ENCODE measurements around the gene ADAM10. TPM values are rescaled to one million over a fixed set of nuclear protein-coding genes. Genes with fewer than 3 reads are reported as not detected.

Gene ADAM10
- total RNA-seq, 2 experiments from 2014 or later = 61.9 to 103 TPM

DNA sequence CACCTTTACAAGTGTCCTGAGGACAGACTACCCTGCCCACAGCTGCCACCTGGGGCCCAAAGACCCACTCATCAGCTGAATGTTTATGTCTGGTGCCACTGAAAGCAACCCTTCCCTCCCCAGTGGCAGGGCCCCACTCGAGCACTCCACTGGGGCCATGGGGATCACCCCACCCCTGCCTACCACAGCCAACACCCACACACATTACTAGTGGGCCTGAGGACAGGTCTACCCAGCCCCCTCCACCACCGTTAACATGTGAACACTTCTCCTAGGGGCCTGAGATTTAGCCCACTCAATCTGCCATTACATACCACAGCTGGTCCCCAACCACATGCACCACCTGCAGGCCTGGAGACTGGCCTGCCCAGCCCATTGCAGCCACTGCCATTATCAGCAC lies 52.3 kb downstream of the ADAM10 start:
- intact Hi-C loops (cut with micrococcal nuclease; ENCODE audit: unreplicated experiment) = no loop called here
- no peak overlapping the region for H3K27ac ChIP-seq (ENCODE audit: low read depth, low read length, poor library complexity, severe bottlenecking)
- H3K4me1 ChIP-seq (ENCODE audit: insufficient read depth, low read length, poor library complexity, severe bottlenecking) = no peaks in the 10 kb centered on the region
- no peaks in the 10 kb centered on the region for H3K9me2 ChIP-seq (ENCODE audit: insufficient read depth, low read length)
- H4K20me1 ChIP-seq (ENCODE audit: insufficient read depth, low read length) = no peaks in the 10 kb centered on the region
- H3K9me3 ChIP-seq (ENCODE audit: low read length) = peaks cover 37% of the 10 kb centered on the region; the same call in 1 of the 2 replicates
- H3K36me3 ChIP-seq (ENCODE audit: insufficient read depth, low read length) = peaks cover 47% of the 10 kb centered on the region
- ChIA-PET CTCF (ENCODE audit: unreplicated experiment) (no interaction called here), POLR2A (no interaction called here)
- BruUV-seq (replicated peaks) = no TSS peak
- H2AFZ ChIP-seq (ENCODE audit: low read length) = no peak overlapping the region
- H3K4me2 ChIP-seq (ENCODE audit: low read length) = no peak overlapping the region
- peaks cover 69% of the 10 kb centered on the region for H3K79me2 ChIP-seq (ENCODE audit: insufficient read depth, low read depth, low read length)
- H3K4me3 ChIP-seq (ENCODE audit: low read depth, low read length, poor library complexity, severe bottlenecking) = no peak overlapping the region
- DNase-seq (ENCODE audit: low spot score) = no peak
- TF ChIP-seq, protein P1, sequence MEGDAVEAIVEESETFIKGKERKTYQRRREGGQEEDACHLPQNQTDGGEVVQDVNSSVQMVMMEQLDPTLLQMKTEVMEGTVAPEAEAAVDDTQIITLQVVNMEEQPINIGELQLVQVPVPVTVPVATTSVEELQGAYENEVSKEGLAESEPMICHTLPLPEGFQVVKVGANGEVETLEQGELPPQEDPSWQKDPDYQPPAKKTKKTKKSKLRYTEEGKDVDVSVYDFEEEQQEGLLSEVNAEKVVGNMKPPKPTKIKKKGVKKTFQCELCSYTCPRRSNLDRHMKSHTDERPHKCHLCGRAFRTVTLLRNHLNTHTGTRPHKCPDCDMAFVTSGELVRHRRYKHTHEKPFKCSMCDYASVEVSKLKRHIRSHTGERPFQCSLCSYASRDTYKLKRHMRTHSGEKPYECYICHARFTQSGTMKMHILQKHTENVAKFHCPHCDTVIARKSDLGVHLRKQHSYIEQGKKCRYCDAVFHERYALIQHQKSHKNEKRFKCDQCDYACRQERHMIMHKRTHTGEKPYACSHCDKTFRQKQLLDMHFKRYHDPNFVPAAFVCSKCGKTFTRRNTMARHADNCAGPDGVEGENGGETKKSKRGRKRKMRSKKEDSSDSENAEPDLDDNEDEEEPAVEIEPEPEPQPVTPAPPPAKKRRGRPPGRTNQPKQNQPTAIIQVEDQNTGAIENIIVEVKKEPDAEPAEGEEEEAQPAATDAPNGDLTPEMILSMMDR (conservative IDR thresholded peaks at IDR 0.05; ENCODE audit: low read length) = no peak
- no peak for TF ChIP-seq EZH2phosphoT487 (IDR thresholded peaks at IDR 0.05; ENCODE audit: borderline replicate concordance, low read depth, low read length)

DNA sequence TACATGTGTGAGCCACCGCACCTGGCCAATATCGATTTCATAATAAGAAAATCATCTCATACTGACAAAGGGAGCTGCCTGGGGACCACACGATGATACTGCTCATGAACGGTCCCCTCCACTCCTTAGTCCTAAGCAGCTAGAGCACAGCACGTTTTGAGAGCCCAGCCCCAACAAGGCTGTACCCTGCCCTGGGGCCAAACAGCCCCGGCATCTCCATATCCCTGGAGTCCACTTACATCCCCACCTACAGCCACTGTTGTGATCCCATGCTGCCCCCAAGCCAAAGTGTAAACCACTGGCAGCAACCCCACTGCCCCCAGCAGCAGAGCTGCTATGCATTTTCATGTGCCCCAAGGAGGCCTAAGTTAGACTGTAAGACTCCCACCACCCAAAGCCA lies 52.8 kb downstream of the ADAM10 start:
- DNase-seq (ENCODE audit: low spot score) = no peak

More for the DNA sequence above, 52.8 kb downstream of the ADAM10 start:
- Histone ChIP-seq H3K27ac (ENCODE audit: low read depth, low read length, poor library complexity, severe bottlenecking) (no peak overlapping the region), H3K9me2 (ENCODE audit: insufficient read depth, low read length) (no peaks in the 10 kb centered on the region), H3K4me3 (ENCODE audit: low read depth, low read length, poor library complexity, severe bottlenecking) (no peak overlapping the region), H3K79me2 (ENCODE audit: insufficient read depth, low read depth, low read length) (peaks cover 68% of the 10 kb centered on the region), H3K36me3 (ENCODE audit: insufficient read depth, low read length) (peaks cover 47% of the 10 kb centered on the region), H3K9me3 (ENCODE audit: low read length) (peaks cover 37% of the 10 kb centered on the region; the same call in 1 of the 2 replicates), H3K4me1 (ENCODE audit: insufficient read depth, low read length, poor library complexity, severe bottlenecking) (no peaks in the 10 kb centered on the region), H3K4me2 (ENCODE audit: low read length) (no peak overlapping the region), H4K20me1 (ENCODE audit: insufficient read depth, low read length) (no peaks in the 10 kb centered on the region), H2AFZ (ENCODE audit: low read length) (no peak overlapping the region)
- intact Hi-C loops (cut with micrococcal nuclease; ENCODE audit: unreplicated experiment) = no loop called here
- TF ChIP-seq EZH2phosphoT487 (IDR thresholded peaks at IDR 0.05; ENCODE audit: borderline replicate concordance, low read depth, low read length) = no peak
- TF ChIP-seq, protein P1 (conservative IDR thresholded peaks at IDR 0.05; ENCODE audit: low read length) = no peak
- ChIA-PET CTCF (ENCODE audit: unreplicated experiment) (no interaction called here), POLR2A (interaction anchor here (0.6 to 0.7 kb wide), 2 partner anchors 54 kb away, joined by 3 read pairs; no protein-coding TSS in a partner anchor)
- no TSS peak for BruUV-seq (replicated peaks)
